Parathyroid adenoma (tissue), 2 donors: ENCODE data around the gene SIGMAR1.

Source experiments
- H2AFZ ChIP-seq: fragments of 300-600 bp; sonication (generic); one replicate; pipeline ENCODE4 v1.7.0; 2017; ENCODE audit warnings: antibody characterized with exemption, mild to moderate bottlenecking
- H3K27ac ChIP-seq: fragments of 300-600 bp; sonication (generic); one replicate; pipeline ENCODE4 v1.7.0; 2017
- H3K27me3 ChIP-seq: fragments of 300-600 bp; sonication (generic); one replicate; pipeline ENCODE4 v1.7.0; 2017; ENCODE audit warnings: low read length; ENCODE audit not compliant: control insufficient read depth, insufficient read depth
- H3K36me3 ChIP-seq: fragments of 300-600 bp; sonication (generic); one replicate; pipeline ENCODE4 v1.7.0; 2017; ENCODE audit warnings: low read length; ENCODE audit not compliant: control insufficient read depth, insufficient read depth
- H3K4me1 ChIP-seq: fragments of 300-600 bp; sonication (generic); one replicate; pipeline ENCODE4 v1.7.0; 2017; ENCODE audit warnings: control low read depth
- H3K4me2 ChIP-seq: fragments of 300-600 bp; sonication (generic); one replicate; pipeline ENCODE4 v1.7.0; 2017; ENCODE audit warnings: low read length
- H3K4me3 ChIP-seq: fragments of 300-600 bp; sonication (generic); one replicate; pipeline ENCODE4 v1.7.0; 2017; ENCODE audit warnings: low read depth, low read length
- H3K79me2 ChIP-seq: fragments of 300-600 bp; sonication (generic); one replicate; pipeline ENCODE4 v1.7.0; 2017; ENCODE audit warnings: control low read depth
- H3K9ac ChIP-seq: fragments of 300-600 bp; sonication (generic); one replicate; pipeline ENCODE4 v1.7.0; 2017; ENCODE audit warnings: mild to moderate bottlenecking
- H3K9me3 ChIP-seq: fragments of 300-600 bp; sonication (generic); one replicate; pipeline ENCODE4 v1.7.0; 2017; ENCODE audit warnings: low read length; ENCODE audit not compliant: control insufficient read depth
- CTCF ChIP-seq: fragments of 300-600 bp; sonication (generic); IDR thresholded peaks from one replicate; pipeline ENCODE4 v1.7.0; 2017; ENCODE audit warnings: antibody characterized with exemption, mild to moderate bottlenecking
- donor health status: primary hyperparathyroidism.

The SIGMAR1 gene

GRCh38 chr9:34634551-34635248, 2.9 kb downstream of the SIGMAR1 start:
- Histone ChIP-seq H3K9me3 (no peaks in the 10 kb centered on the region), H2AFZ (no peak overlapping the region), H3K4me1 (peaks cover 5% of the 10 kb centered on the region), H3K9ac (no peak overlapping the region), H3K4me2 (no peak overlapping the region), H3K79me2 (no peaks in the 10 kb centered on the region), H3K4me3 (no peak overlapping the region), H3K27me3 (no peaks in the 10 kb centered on the region), H3K36me3 (no peaks in the 10 kb centered on the region), H3K27ac (no peak overlapping the region)
- no peak for TF ChIP-seq CTCF

- peak; percentile 62 for TF ChIP-seq CTCF
- no peaks in the 10 kb centered on the region for H3K36me3 ChIP-seq
Observed at GRCh38 chr9:34633851-34634550, 3.6 kb downstream of the SIGMAR1 start.

GRCh38 chr9:34633166-34633565, 4.4 kb downstream of the SIGMAR1 start:
- H3K9ac ChIP-seq = no peak overlapping the region
- no peaks in the 10 kb centered on the region for H3K27me3 ChIP-seq
- no peak overlapping the region for H3K4me2 ChIP-seq
- H3K79me2 ChIP-seq = no peaks in the 10 kb centered on the region
- no peak for TF ChIP-seq CTCF
- H3K27ac ChIP-seq = no peak overlapping the region
- H3K36me3 ChIP-seq = no peaks in the 10 kb centered on the region
- H2AFZ ChIP-seq = no peak overlapping the region
- H3K4me3 ChIP-seq = no peak overlapping the region
- H3K4me1 ChIP-seq = peaks cover 8% of the 10 kb centered on the region
- H3K9me3 ChIP-seq = no peaks in the 10 kb centered on the region

More at GRCh38 chr9:34633851-34634550, 3.6 kb downstream of the SIGMAR1 start:
- peaks cover 5% of the 10 kb centered on the region for H3K4me1 ChIP-seq
- H3K79me2 ChIP-seq = no peaks in the 10 kb centered on the region
- no peaks in the 10 kb centered on the region for H3K9me3 ChIP-seq
- H3K27ac ChIP-seq = no peak overlapping the region
- no peak overlapping the region for H3K4me3 ChIP-seq
- no peak overlapping the region for H3K9ac ChIP-seq
- H3K4me2 ChIP-seq = no peak overlapping the region
- H3K27me3 ChIP-seq = no peaks in the 10 kb centered on the region
- no peak overlapping the region for H2AFZ ChIP-seq

- no peak for TF ChIP-seq CTCF
- no peaks in the 10 kb centered on the region for H3K79me2 ChIP-seq
- H3K9me3 ChIP-seq = no peaks in the 10 kb centered on the region
- H3K27ac ChIP-seq = no peak overlapping the region
- H3K27me3 ChIP-seq = no peaks in the 10 kb centered on the region
- no peaks in the 10 kb centered on the region for H3K36me3 ChIP-seq
- no peak overlapping the region for H3K4me2 ChIP-seq
- no peak overlapping the region for H2AFZ ChIP-seq
- peaks cover 3% of the 10 kb centered on the region for H3K4me1 ChIP-seq
- H3K9ac ChIP-seq = no peak overlapping the region
- H3K4me3 ChIP-seq = no peak overlapping the region
Observed at GRCh38 chr9:34630402-34631154, 7.0 kb downstream of the SIGMAR1 start.
